ENCODE data around the gene NME1.

NME1 gene

DNA sequence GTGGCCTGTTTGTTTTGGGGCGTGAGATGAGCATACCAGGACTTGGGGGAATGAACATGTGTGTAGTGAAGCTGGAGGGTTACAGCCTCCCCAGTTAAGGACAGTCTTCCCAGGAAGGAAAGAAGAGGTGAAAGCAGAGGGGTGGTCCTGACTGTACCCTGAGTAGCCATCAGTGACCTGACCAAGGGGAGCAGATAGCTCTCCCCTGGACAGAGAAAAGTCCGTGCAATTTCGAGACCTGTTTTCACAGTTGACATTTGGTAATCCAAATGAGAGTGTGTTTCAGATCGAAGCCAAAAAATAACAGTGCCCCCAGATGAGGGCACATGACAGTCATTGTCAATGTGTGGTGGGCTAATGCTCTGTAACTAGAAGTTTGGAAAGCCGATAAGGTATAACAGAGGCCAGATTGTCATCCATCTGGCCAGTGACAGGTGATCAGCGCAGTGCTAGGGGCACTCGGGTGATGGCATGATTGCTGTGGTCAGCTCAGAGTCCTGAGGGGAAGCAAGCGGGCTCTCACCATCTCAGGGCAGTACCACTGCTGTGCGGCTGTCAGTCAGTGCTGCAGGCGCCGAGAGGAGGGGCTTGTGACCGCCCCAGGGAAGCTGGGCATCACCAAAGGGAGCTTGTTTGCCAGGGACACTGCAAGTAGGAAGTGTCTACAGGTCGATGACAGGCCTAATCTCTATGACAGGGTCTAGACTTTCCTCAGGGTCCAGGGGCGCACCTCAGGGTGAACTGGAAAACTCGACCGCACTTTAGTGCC lies 11.7 kb downstream of the NME1 start:
- peaks cover 16% of the 10 kb centered on the region for H3K36me3 ChIP-seq (ENCODE audit: control insufficient read depth, insufficient read depth, low read length)
- H3K4me3 ChIP-seq (replicated peaks; ENCODE audit: low read depth, low read length) = peak overlapping the region; percentile 88

DNA sequence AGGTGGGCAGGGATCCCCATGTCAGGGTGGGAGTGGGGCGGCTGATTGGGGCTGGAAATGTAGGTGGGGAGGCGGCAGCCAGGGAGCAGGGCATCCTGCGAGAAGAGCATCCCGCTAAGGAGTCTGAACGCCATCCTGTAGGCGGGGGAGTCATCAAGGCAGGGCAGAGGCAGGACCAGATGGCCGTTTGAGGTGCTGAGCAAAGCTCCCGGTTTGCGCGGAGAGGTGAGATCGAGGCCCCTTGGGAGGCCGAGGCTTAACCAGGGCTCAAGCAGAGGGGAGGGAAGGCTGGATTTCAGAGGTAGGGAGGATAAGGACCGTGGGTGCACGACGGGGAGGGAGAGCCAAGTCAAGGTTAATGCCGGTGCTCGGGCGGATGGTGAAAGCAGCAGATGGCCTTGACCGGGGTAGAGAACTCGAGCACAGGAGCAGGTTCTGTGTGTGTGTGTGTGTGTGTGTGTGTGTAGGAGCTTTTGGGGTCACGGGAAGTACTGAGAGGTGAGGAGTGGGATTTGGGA lies 12.4 kb downstream of the NME1 start:
- Histone ChIP-seq H3K4me3 (replicated peaks; ENCODE audit: low read depth, low read length) (peak overlapping the region; percentile 88), H3K27me3 (replicated peaks; ENCODE audit: control insufficient read depth, insufficient read depth, low read length) (no peaks in the 10 kb centered on the region)
- DNase-seq (ENCODE audit: extremely low read depth, insufficient read length) = no peak

More for the DNA sequence above, 11.7 kb downstream of the NME1 start:
- H3K27me3 ChIP-seq (replicated peaks; ENCODE audit: control insufficient read depth, insufficient read depth, low read length) = no peaks in the 10 kb centered on the region
- TF ChIP-seq, protein P1, sequence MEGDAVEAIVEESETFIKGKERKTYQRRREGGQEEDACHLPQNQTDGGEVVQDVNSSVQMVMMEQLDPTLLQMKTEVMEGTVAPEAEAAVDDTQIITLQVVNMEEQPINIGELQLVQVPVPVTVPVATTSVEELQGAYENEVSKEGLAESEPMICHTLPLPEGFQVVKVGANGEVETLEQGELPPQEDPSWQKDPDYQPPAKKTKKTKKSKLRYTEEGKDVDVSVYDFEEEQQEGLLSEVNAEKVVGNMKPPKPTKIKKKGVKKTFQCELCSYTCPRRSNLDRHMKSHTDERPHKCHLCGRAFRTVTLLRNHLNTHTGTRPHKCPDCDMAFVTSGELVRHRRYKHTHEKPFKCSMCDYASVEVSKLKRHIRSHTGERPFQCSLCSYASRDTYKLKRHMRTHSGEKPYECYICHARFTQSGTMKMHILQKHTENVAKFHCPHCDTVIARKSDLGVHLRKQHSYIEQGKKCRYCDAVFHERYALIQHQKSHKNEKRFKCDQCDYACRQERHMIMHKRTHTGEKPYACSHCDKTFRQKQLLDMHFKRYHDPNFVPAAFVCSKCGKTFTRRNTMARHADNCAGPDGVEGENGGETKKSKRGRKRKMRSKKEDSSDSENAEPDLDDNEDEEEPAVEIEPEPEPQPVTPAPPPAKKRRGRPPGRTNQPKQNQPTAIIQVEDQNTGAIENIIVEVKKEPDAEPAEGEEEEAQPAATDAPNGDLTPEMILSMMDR (IDR thresholded peaks at IDR 0.05; ENCODE audit: insufficient read depth, low read length, poor library complexity, severe bottlenecking) = no peak
- no peak for DNase-seq (ENCODE audit: extremely low read depth, insufficient read length)

DNA sequence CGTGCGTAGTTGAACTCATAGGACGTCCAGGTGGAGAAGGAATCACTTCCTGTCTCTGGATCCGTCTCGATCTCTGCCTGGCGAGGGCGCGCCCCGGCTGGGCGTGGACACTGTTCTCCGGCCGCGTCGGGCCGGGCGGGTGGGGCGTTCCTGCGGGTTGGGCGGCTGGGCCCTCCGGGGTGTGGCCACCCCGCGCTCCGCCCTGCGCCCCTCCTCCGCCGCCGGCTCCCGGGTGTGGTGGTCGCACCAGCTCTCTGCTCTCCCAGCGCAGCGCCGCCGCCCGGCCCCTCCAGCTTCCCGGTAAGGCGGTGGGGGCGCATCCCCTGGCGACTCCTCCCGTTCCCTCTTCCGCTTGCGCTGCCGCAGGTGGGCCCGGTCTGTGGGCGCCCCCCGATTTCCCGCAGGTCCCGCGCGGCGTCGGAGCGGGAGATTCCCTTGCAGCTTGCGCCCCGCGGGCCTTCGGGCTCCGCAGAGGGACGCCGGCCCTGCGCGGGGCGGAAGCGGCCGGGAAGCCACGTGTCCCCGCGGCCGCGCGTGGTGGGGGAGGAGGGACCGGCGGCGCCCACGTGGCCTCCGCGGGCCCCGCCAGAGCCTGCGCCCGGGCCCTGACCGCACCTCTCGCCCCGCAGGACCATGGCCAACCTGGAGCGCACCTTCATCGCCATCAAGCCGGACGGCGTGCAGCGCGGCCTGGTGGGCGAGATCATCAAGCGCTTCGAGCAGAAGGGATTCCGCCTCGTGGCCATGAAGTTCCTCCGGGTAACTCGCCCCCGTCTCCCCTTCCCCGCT lies 13.0 kb downstream of the NME1 start, which contains the start of gene NME2:
Gene NME2, plus strand, starts transcription at position 214 of the 789 bp plus-strand sequence. Its CDS starts 420 bp downstream, at position 634.
- TF ChIP-seq, protein P1 (IDR thresholded peaks at IDR 0.05; ENCODE audit: insufficient read depth, low read length, poor library complexity, severe bottlenecking) = no peak
- peak; percentile 90 for DNase-seq (ENCODE audit: extremely low read depth, insufficient read length)
- H3K27me3 ChIP-seq (replicated peaks; ENCODE audit: control insufficient read depth, insufficient read depth, low read length) = no peaks in the 10 kb centered on the region
- peak within 1 kb of the TSS; percentile 88 for H3K4me3 ChIP-seq (replicated peaks; ENCODE audit: low read depth, low read length)
- peaks cover 10% of the 10 kb centered on the region for H3K36me3 ChIP-seq (ENCODE audit: control insufficient read depth, insufficient read depth, low read length)

More for the DNA sequence above, 12.4 kb downstream of the NME1 start:
- TF ChIP-seq, protein P1 (IDR thresholded peaks at IDR 0.05; ENCODE audit: insufficient read depth, low read length, poor library complexity, severe bottlenecking) = no peak
- peaks cover 14% of the 10 kb centered on the region for H3K36me3 ChIP-seq (ENCODE audit: control insufficient read depth, insufficient read depth, low read length)

DNA sequence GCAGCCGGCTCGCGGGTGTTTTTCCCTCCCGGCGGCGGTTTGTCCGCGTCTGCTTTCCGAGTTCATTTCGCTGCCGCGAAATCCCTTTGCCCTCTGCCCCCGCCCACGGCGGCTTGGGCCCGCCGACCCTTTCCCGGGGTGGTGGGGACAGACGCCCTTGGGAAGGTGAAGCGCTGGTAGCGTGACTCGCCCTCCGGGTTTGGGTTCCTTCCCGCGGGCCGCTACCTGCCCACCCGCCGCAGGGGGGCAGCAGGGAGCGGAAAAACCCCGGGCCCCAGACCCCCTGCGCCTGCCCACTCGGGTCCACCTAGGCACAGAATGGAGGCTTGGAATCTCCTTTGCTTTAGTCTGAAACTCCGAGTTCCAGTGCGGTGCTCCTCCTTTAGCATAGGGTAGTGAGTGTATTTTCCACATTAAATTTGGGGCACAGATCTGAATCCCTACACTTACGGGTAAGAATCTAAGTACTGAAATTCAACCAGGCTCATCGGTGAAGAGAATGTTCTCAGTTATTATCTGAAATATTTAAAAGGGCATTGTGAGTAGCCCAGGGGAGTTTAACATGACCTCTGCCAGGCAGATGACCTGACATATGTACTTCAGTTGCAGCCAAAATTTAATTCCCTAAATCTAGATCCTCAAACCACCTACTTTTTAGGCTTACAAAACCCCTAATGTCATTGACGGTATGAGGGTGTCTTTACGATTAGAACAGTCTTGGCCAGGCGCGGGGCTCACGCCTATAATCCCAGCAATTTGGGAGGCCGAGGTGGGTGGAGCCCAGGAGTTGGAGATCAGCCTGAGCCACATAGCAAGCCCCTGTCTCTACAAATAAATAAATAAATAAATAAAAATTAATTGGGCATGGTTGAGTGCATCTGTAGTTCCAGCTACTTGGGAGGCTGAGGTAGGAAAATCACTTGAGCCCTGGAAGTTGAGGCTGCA lies 13.9 kb downstream of the NME1 start:
- TF ChIP-seq, protein P1 (IDR thresholded peaks at IDR 0.05; ENCODE audit: insufficient read depth, low read length, poor library complexity, severe bottlenecking) = peak; percentile 91
- H3K4me3 ChIP-seq (replicated peaks; ENCODE audit: low read depth, low read length) = peak overlapping the region; percentile 88
- DNase-seq (ENCODE audit: extremely low read depth, insufficient read length) = peak; percentile 81
- H3K36me3 ChIP-seq (ENCODE audit: control insufficient read depth, insufficient read depth, low read length) = peaks cover 4% of the 10 kb centered on the region
- H3K27me3 ChIP-seq (replicated peaks; ENCODE audit: control insufficient read depth, insufficient read depth, low read length) = no peaks in the 10 kb centered on the region

DNA sequence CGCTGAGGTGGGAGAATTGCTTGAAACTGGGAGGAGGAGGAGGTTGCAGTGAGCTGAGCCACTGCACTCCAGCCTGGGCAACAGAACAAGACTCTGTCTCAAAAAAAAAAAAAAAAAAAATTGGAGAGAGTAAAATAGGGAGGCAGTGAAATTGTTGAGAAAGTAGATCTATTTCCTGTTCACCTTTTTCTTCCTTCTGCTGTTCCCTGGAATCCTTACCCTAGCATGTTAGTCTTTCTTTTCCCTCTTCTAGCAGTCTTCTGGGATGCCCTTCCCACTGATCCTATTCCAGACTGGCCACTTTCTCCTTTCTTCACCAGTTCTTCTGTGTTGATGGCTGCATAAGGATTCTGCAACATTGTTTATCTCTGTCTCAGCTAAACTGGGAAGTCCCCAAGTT lies 16.0 kb downstream of the NME1 start:
- H3K36me3 ChIP-seq (ENCODE audit: control insufficient read depth, insufficient read depth, low read length) = peaks cover 4% of the 10 kb centered on the region

More for the DNA sequence above, 16.0 kb downstream of the NME1 start:
- no peaks in the 10 kb centered on the region for H3K27me3 ChIP-seq (replicated peaks; ENCODE audit: control insufficient read depth, insufficient read depth, low read length)
- H3K4me3 ChIP-seq (replicated peaks; ENCODE audit: low read depth, low read length) = no peak overlapping the region
- TF ChIP-seq, protein P1 (IDR thresholded peaks at IDR 0.05; ENCODE audit: insufficient read depth, low read length, poor library complexity, severe bottlenecking) = no peak
- DNase-seq (ENCODE audit: extremely low read depth, insufficient read length) = no peak
